Nephron (organoid): Measurements from ENCODE around the gene MAPK6.

Experiments used
- H3K27ac Mint-ChIP-seq, 3 experiments: 2 replicates each; pipeline ENCODE4 v1.8.0; 2020; ENCODE audit warnings: mixed read lengths in 3 of 3, mild to moderate bottlenecking in 2 of 3, moderate library complexity in 1 of 3
- H3K27me3 Mint-ChIP-seq: 2 replicates; pipeline ENCODE4 v1.8.0; 2021; ENCODE audit warnings: low read depth, mild to moderate bottlenecking, moderate library complexity, mixed read lengths
- H3K36me3 Mint-ChIP-seq: 2 replicates; pipeline ENCODE4 v1.8.0; 2020; ENCODE audit warnings: low read depth, mixed read lengths
- H3K4me1 Mint-ChIP-seq: 2 replicates; pipeline ENCODE4 v1.8.0; 2020; ENCODE audit warnings: mixed read lengths
- H3K4me3 Mint-ChIP-seq, 3 experiments: 2 replicates each; pipeline ENCODE4 v1.8.0; 2020; ENCODE audit warnings: mild to moderate bottlenecking in 3 of 3, mixed read lengths in 3 of 3, moderate library complexity in 2 of 3
- H3K9me3 Mint-ChIP-seq: 2 replicates; pipeline ENCODE4 v1.8.0; 2020; ENCODE audit warnings: mixed read lengths
- TF ChIP-seq, protein P1 (sequence below), 3 experiments: fragments of 200-600 bp; sonication (generic); IDR thresholded peaks; one replicate each; pipeline ENCODE4 v1.5.0; 2021; ENCODE audit warnings: antibody characterized with exemption in 3 of 3; ENCODE audit not compliant: unreplicated experiment in 3 of 3

Gene MAPK6

DNA sequence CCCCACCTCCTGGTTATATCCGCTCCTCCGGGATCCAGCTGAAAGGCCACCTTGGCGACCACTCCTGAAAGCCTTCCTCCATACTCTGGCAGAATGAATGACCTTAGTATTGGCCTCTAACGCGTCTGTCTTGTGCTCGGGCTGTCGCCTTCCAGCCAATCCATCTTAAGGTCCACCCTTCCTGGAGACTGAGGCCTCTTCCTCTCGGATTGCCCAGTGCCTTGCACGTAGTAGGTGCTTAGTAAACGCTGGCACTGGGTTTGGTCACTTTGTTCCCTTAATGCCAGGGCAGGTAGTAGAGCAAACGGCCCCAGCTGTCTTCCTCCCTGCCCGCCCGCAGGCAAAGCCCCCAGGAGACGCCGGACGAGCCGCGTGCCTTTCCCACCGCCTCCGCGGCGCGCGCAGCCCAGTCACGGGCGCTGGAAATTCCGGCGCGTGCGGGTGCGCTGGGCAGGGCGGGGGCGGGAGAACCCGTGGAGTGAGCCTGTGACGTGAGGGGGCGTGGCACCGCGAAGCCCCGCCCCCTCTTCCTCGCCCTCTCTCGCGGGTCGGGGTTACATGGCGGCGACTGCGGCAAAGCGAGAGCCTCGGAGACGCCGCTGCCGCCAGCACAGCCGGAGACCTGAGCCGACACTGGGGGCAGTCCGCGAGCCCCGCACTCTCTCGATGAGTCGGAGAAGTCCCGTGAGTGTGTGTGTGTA lies at the start of gene MAPK6:
Gene MAPK6 (plus strand): TSS at position 527 of the 701 bp plus-strand sequence. CDS start 27,242 bp downstream, outside the sequence.
- TF ChIP-seq, protein P1, sequence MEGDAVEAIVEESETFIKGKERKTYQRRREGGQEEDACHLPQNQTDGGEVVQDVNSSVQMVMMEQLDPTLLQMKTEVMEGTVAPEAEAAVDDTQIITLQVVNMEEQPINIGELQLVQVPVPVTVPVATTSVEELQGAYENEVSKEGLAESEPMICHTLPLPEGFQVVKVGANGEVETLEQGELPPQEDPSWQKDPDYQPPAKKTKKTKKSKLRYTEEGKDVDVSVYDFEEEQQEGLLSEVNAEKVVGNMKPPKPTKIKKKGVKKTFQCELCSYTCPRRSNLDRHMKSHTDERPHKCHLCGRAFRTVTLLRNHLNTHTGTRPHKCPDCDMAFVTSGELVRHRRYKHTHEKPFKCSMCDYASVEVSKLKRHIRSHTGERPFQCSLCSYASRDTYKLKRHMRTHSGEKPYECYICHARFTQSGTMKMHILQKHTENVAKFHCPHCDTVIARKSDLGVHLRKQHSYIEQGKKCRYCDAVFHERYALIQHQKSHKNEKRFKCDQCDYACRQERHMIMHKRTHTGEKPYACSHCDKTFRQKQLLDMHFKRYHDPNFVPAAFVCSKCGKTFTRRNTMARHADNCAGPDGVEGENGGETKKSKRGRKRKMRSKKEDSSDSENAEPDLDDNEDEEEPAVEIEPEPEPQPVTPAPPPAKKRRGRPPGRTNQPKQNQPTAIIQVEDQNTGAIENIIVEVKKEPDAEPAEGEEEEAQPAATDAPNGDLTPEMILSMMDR (IDR thresholded peaks at IDR 0.05; ENCODE audit: unreplicated experiment in 3 of 3): no peak
- peaks cover 33% of the 10 kb centered on the region for H3K4me1 Mint-ChIP-seq
- no peaks in the 10 kb centered on the region for H3K9me3 Mint-ChIP-seq
- peaks cover 3% of the 10 kb centered on the region for H3K27me3 Mint-ChIP-seq
- H3K36me3 Mint-ChIP-seq: no peaks in the 10 kb centered on the region
- peak within 1 kb of the TSS; percentile 97 to 98 (median 97) for H3K4me3 Mint-ChIP-seq
- H3K27ac Mint-ChIP-seq: peak within 1 kb of the TSS; percentile 94 to 99 (median 99)

DNA sequence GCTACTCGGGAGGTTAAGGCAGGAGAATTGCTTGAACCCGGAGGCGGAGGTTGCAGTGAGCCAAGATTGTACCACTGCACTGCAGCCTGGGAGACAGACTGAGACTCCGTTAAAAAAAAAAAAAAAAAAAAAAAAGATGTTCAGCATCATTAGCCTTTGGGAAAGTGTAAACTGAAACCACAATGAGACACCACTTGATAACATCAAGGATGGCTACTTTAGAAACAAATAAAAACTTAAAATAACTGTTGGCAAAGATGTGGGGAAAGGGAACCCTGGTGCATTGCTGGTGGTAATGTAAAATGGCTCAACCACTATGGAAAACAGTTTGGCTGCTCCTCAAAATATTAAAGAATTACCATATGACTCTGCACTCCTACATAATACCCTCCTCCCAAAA lies 49.3 kb upstream of the MAPK6 start:
- H3K36me3 Mint-ChIP-seq: peaks cover 40% of the 10 kb centered on the region
- TF ChIP-seq, protein P1 (IDR thresholded peaks at IDR 0.05; ENCODE audit: unreplicated experiment in 3 of 3): no peak
- peaks cover 14% of the 10 kb centered on the region for H3K9me3 Mint-ChIP-seq
- H3K4me1 Mint-ChIP-seq: peaks cover 17% of the 10 kb centered on the region
- H3K27me3 Mint-ChIP-seq: no peaks in the 10 kb centered on the region
- H3K27ac Mint-ChIP-seq: no peak overlapping the region
- H3K4me3 Mint-ChIP-seq: peak overlapping the region; percentile 94 to 96 (median 95)

DNA sequence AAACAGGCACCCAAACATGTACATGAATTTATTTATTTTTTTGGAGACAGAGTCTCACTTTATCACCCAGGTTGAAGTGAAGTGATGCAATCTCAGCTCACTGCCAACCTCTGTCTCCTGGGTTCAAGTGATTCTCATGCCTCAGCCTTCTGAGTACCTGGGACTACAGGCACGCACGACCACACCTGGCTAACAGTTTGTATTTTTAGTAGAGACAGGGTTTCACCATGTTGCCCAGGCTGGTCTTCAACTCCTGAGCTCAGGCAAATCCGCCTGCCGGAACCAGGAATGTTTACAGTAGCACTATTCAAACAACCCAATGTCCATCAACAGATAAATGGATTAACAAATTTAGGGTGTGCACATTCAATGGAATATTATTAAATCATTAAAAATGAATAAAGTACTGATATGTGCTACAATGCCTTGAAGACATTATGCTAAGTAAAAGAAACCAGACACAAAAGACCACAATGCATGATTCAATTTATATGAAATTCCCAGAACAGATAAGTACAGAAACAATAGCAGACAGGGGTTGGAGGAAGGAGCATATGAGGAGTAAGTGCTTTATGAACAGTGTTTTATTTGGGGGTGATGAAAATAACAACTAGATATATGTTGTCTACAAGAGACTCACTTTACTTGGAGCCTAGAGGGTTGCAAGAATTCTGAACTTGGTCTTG lies 48.7 kb upstream of the MAPK6 start:
- Mint-ChIP-seq H3K27ac (peak overlapping the region; percentile 97 to 99 (median 98)), H3K4me3 (peak overlapping the region; percentile 94 to 96 (median 95)), H3K4me1 (peaks cover 17% of the 10 kb centered on the region), H3K36me3 (peaks cover 35% of the 10 kb centered on the region), H3K9me3 (peaks cover 14% of the 10 kb centered on the region), H3K27me3 (no peaks in the 10 kb centered on the region)
- TF ChIP-seq, protein P1 (IDR thresholded peaks at IDR 0.05; ENCODE audit: unreplicated experiment in 3 of 3): no peak

DNA sequence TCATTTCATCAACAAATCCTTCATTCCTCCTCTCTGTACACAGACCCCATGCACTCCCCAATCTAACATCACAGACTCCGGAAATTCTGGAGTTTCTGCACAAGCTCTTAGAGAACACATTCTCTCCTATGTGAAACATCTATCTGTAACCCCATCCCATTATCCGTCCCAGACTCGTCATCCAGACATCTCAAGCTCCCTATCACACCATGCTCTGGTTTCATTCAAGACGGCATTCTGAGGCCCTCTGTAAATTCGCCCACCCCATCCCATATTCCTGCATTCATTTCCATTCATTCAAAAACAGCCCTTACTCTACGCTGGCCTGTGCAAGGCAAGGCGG lies 48.0 kb upstream of the MAPK6 start:
- Mint-ChIP-seq H3K27me3 (no peaks in the 10 kb centered on the region), H3K9me3 (peaks cover 14% of the 10 kb centered on the region), H3K4me1 (peaks cover 17% of the 10 kb centered on the region), H3K27ac (peak overlapping the region; percentile 97 to 99 (median 98)), H3K36me3 (peaks cover 27% of the 10 kb centered on the region), H3K4me3 (peak overlapping the region; percentile 94 to 96 (median 95))
- TF ChIP-seq, protein P1 (IDR thresholded peaks at IDR 0.05; ENCODE audit: unreplicated experiment in 3 of 3): no peak

DNA sequence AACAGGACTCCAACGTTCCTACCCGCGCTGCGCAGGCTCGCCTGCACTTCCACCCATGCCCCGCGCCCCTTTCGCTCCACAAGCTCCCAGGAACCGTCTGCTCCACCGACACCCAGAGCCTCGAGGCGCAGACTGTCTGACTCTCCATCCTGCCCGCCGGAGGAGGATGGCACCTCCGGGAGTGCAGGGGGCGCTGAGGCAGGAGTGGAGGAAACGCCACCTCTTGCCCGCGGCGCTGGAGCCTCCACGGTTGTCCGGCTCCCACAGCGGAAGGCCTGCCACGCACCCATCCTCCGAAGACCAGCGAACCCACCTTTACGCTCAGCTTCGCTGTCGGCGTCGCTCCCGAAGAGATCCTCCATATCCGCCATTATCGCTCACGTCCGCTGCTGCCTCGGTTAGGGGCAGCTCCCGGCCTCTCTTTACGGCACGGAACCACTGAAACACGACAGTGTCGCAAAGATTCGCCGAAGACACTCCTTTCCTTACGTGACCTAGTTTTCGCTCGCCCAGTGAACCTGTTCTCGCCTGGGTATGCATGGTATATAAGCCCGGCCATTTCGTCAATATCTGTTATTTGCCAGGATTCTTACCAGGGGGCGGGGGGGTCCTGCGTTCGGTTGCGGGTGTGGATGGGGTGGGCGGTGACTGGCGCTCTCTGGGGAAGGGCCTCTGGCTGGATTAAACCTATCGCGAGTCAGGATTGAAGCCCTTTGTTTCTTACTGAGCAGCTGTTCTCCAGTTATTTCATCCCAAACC lies 47.5 kb upstream of the MAPK6 start, which contains the start of gene LEO1:
Gene LEO1 (minus strand): TSS at position 404 of the 759 bp plus-strand sequence. CDS start 33 bp downstream, at position 371.
- Mint-ChIP-seq H3K9me3 (peaks cover 12% of the 10 kb centered on the region), H3K4me3 (peak within 1 kb of the TSS; percentile 94 to 96 (median 95)), H3K27ac (peak within 1 kb of the TSS; percentile 97 to 99 (median 98)), H3K36me3 (peaks cover 22% of the 10 kb centered on the region), H3K27me3 (no peaks in the 10 kb centered on the region), H3K4me1 (peaks cover 17% of the 10 kb centered on the region)
- TF ChIP-seq, protein P1 (IDR thresholded peaks at IDR 0.05; ENCODE audit: unreplicated experiment in 3 of 3): peak in 2 of 3 experiments; percentile 35 to 45
